ENCODE results near the gene TMEM202.
"Not testable (repeated sequence)": the region's sequence is repeated elsewhere in the genome, so short reads cannot be mapped to it uniquely, and the experiment has no call there.

The TMEM202 gene

GRCh38 chr15:72404841-72405240 is 6.7 kb downstream of the TMEM202 start:
- DNase-seq: no peak

DNA sequence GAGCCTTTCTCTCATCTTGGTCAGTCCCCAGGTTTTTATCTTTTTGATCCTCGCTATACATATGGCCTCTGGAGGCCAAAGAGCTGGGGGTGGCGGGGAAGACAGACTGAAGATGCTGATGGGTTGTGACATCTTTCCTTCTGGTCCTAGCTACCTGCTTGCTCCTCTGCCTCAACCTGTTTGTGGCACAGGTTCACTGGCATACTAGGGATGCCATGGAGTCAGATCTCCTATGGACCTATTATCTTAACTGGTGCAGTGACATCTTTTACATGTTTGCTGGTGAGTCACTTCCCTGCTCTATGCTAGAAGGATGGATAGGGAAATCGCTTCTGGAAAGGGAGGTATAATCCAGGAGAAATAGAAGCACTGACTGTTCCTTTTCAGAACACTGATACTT is 8.8 kb downstream of the TMEM202 start:
- DNase-seq: no peak

DNA sequence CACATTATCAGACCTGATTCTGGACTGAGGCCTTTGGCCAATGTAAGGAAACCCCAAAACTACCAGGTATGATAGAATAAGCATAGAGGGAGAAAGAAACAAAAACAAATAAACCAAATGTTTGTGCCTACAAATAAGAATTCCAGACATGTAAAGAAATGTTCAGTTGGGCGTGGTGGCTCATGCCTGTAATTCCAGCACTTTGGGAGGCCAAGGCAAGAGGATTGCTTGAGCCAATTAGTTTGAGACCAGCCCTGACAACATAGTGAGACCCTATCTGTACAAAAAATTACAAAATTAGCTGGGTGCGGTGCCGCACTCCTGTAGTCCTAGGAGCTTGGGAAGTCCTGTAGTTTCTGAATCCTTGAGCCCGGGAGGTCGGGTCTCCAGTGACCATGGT is 13.0 kb downstream of the TMEM202 start:
- DNase-seq: no peak

- DNase-seq: no peak
These were observed 13.4 kb downstream of the TMEM202 start for GRCh38 chr15:72411544-72411943.

- DNase-seq: not testable (repeated sequence)
These were observed 15.2 kb downstream of the TMEM202 start for GRCh38 chr15:72413337-72413736.

GRCh38 chr15:72415304-72415703 is 17.2 kb downstream of the TMEM202 start:
- no peak for DNase-seq

DNA sequence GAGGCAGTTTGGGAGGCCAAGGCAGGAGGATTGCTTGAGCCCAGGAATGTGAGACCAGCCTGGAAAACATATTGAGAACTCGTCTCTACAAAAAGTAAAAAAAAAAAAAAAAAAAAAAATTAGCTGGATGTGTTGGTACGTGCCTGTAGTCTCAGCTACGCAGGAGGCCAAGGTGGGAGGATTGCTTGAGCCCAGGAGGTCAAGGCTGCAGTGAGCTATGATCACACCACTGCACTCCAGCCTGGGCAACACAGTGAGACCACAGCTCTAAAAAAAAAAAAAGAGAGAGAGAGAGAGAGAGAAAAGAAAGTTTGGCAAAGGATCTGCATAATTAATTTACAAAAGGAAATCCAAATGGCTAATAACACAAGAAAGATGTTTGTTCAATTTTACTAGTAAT is 21.7 kb downstream of the TMEM202 start:
- not testable (repeated sequence) for DNase-seq

DNA sequence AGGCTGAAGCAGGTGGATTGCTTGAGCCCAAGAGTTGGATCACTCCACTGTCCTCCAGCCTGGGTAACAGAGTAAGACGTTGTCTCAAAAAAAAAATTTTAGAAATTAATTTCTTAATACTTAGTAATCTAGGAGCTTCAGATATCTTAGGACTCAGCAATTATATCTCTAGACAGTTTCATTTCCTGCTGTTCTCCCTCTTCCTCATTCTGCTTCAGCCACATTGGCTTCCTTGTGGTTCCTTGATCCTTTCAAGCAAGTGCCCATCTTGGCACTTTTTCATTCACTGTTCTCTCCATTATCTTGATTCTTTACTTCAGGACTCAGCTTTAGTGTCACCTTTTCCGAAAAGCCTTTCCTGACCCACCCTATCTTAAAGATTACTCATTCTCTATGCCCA is 22.5 kb downstream of the TMEM202 start:
- no peak for DNase-seq

DNA sequence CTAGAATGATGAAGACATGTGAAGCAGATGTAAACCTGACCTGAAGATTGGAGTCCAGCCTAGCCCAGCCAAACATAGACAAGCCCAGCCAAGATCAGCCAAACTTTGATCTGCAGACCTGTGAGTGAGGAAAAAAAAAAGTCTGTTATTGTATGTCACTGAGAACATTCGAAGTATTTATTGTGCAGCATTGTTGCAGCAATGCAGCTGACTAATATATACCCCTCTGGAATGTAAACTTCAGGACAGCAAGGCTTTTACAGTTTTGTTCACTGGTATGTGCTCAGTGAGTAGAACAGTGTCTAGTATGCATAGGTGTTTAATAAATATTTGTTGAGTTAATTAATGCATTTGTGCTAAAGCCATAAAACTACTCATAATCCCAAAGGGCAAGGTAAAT is 23.4 kb downstream of the TMEM202 start:
- DNase-seq: no peak

DNA sequence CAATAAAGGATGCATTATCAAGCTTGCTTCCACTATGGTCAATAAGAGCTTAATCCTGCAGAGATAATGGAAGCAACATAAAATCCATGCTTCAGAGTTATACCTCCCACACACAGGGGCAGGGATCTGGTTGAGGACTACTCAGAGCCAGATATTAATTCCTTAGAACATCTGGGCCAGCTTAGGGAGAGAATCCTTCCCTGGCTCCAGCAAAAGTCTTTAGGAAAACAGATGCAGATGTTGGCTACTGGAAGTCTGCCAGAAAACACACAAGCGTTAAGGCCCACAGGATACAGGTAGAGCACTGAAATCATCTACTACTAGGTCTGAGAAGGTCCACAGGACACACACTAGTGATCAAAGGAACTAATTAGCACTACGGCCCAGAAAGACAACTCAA is 25.2 kb downstream of the TMEM202 start:
- no peak for DNase-seq

DNA sequence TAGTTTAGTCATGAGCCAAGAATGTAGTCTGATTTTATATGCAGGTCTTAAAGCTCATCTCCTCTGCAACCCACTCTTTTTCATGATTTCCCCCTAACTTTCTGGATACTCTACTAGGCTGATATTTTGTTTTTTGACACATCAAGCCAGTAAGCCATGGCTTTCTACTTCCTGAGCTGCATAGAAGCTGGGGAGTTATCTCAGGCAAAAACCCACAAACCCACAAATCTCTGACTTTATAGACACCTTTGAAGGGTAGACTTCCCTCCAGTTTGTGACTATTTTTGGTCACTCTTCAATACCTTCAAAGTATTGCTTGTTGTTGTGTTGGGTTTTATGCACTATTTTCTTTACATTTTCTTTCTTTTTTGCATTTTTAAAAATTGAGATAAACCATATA is 28.6 kb downstream of the TMEM202 start:
- no peak for DNase-seq

GRCh38 chr15:72437650-72438316 is 39.7 kb downstream of the TMEM202 start:
- DNase-seq: no peak

DNA sequence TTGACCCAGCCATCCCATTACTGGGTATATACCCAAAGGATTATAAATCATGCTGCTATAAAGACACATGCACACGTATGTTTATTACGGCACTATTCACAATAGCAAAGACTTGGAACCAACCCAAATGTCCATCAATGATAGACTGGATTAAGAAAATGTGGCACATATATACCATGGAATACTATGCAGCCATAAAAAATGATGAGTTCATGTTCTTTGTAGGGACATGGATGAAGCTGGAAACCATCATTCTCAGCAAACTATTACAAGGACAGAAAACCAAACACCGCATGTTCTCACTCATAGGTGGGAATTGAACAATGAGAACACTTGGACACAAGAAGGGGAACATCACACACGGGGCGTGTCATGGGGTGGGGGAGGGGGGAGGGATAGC is 44.7 kb downstream of the TMEM202 start:
- DNase-seq: not testable (repeated sequence)

- no peak for DNase-seq
These were observed 47.3 kb downstream of the TMEM202 start for GRCh38 chr15:72445426-72445825.

GRCh38 chr15:72450805-72451204 is 52.7 kb downstream of the TMEM202 start:
- DNase-seq: no peak

DNA sequence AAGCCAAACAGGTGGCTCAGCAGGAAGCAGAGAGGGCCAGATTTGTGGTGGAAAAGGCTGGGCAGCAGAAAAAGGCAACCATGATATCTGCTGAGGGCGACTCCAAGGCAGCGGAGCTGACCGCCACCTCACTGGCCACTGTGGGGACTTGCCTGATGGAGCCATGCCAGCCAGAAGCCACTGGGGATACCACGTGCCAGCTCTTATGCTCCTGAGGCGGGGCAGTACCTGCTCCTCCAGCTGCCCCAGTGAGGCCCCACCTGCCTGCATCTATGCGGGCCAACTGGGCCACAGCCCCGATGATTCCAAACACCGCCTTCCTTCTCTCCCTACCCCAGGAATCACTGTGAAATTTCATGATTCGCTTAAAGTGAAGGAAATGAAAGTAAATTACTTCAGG is 53.1 kb downstream of the TMEM202 start:
- no peak for DNase-seq

DNA sequence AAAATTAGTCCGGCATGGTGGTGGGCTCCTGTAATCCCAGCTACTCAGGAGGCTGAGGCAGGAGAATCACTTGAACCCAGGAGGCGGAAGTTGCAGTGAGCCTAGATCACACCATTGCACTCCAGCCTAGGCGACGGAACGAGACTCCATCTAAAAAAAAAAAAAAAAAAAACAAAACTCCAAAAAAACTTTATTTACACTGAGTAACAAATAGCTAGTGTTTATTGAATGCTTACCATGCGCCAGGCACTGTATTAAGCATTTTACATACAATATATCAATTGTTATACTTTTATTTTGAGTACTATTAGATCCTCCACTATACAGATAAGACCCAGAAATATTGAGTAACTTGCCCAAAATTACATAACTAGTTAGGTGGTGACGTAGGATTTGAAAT is 58.6 kb downstream of the TMEM202 start:
- no peak for DNase-seq

Measured in GF-D8 (cell line).